NCI-H748 (cell line): ENCODE measurements around the gene CEBPZOS.
"Not testable (repeated sequence)": the region's sequence is repeated elsewhere in the genome, so short reads cannot be mapped to it uniquely, and the experiment has no call there.

Experiments
- DNase-seq: peaks from one replicate; lab custom pipeline; 2025; ENCODE audit not compliant: unreplicated experiment; lab: John Stamatoyannopoulos, UW

The CEBPZOS gene

GRCh38 chr2:37190290-37190689 lies 6.0 kb upstream of the CEBPZOS start:
- no peak for DNase-seq

GRCh38 chr2:37191253-37191652 lies 5.0 kb upstream of the CEBPZOS start:
- DNase-seq: no peak

GRCh38 chr2:37191747-37192146 lies 4.5 kb upstream of the CEBPZOS start:
- no peak for DNase-seq

GRCh38 chr2:37192551-37192950 lies 3.7 kb upstream of the CEBPZOS start:
- DNase-seq: no peak

- DNase-seq: not testable (repeated sequence)
These were observed 405 bp upstream of the CEBPZOS start for GRCh38 chr2:37195862-37196319.

- DNase-seq: no peak
These were observed 2.4 kb downstream of the CEBPZOS start for GRCh38 chr2:37198681-37199065.

GRCh38 chr2:37201208-37201607 lies 4.9 kb downstream of the CEBPZOS start:
- no peak for DNase-seq

- no peak for DNase-seq
These were observed 5.5 kb downstream of the CEBPZOS start for GRCh38 chr2:37201766-37202165.

- DNase-seq: no peak
These were observed 7.4 kb downstream of the CEBPZOS start for GRCh38 chr2:37203708-37204107.

GRCh38 chr2:37205071-37205661 lies 8.9 kb downstream of the CEBPZOS start:
- not testable (repeated sequence) for DNase-seq

GRCh38 chr2:37205689-37206341 lies 9.5 kb downstream of the CEBPZOS start:
- no peak for DNase-seq

GRCh38 chr2:37206760-37207159 lies 10.5 kb downstream of the CEBPZOS start:
- DNase-seq: not testable (repeated sequence)

GRCh38 chr2:37211212-37211611 lies 14.9 kb downstream of the CEBPZOS start:
- DNase-seq: no peak

- no peak for DNase-seq
These were observed 15.6 kb downstream of the CEBPZOS start for GRCh38 chr2:37211939-37212338.

GRCh38 chr2:37215250-37215649 lies 19.0 kb downstream of the CEBPZOS start:
- no peak for DNase-seq

- no peak for DNase-seq
These were observed 22.8 kb downstream of the CEBPZOS start for GRCh38 chr2:37219046-37219445.

- no peak for DNase-seq
These were observed 26.8 kb downstream of the CEBPZOS start for GRCh38 chr2:37223131-37223530.

- no peak for DNase-seq
These were observed 27.8 kb downstream of the CEBPZOS start for GRCh38 chr2:37224063-37224462.

- not testable (repeated sequence) for DNase-seq
These were observed 28.8 kb downstream of the CEBPZOS start for GRCh38 chr2:37225129-37225528.

- DNase-seq: no peak
These were observed 30.6 kb downstream of the CEBPZOS start for GRCh38 chr2:37226863-37227262.

- no peak for DNase-seq
These were observed 32.5 kb downstream of the CEBPZOS start for GRCh38 chr2:37228788-37229187.

GRCh38 chr2:37230581-37230980 lies 34.3 kb downstream of the CEBPZOS start:
- DNase-seq: peak; percentile 9
